Measurements from ENCODE around the gene GSTCD.

DNA sequence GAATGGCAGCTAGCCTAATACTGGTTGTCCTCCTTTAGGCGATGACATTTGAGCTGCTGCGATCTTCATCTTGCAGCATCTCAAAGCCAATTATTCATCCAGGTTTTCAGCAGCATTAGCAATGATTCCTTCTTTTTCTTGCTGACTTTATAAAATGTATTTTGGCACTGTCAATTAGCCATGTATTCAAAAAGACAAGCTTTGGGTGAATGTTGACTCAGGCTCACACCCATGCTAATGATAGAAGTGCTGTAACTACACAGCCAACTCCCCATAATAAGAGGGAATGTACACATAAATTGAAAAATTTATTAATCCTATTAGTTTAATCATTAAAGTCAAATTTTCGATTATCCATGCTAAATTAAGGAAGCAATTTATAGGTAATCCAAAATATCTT lies 162.4 kb downstream of the GSTCD start:
- TF ChIP-seq, protein P1, sequence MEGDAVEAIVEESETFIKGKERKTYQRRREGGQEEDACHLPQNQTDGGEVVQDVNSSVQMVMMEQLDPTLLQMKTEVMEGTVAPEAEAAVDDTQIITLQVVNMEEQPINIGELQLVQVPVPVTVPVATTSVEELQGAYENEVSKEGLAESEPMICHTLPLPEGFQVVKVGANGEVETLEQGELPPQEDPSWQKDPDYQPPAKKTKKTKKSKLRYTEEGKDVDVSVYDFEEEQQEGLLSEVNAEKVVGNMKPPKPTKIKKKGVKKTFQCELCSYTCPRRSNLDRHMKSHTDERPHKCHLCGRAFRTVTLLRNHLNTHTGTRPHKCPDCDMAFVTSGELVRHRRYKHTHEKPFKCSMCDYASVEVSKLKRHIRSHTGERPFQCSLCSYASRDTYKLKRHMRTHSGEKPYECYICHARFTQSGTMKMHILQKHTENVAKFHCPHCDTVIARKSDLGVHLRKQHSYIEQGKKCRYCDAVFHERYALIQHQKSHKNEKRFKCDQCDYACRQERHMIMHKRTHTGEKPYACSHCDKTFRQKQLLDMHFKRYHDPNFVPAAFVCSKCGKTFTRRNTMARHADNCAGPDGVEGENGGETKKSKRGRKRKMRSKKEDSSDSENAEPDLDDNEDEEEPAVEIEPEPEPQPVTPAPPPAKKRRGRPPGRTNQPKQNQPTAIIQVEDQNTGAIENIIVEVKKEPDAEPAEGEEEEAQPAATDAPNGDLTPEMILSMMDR (IDR thresholded peaks at IDR 0.05; ENCODE audit: low read depth, low read length, poor library complexity, severe bottlenecking): no peak
- no peak for TF ChIP-seq EZH2phosphoT487 (IDR thresholded peaks at IDR 0.05; ENCODE audit: borderline replicate concordance, low read length)
